Uterus (tissue), 4 donors: ENCODE data around the gene AIM2. TPM values are rescaled to one million over a fixed set of nuclear protein-coding genes. Genes with fewer than 3 reads are reported as not detected.

Source experiments
- DNase-seq, 2 donors: peaks; one replicate each; pipeline ENCODE4 v3.0.0-alpha.2; 2019 to 2020
- H3K27ac ChIP-seq, 2 donors: fragments of 200-600 bp; sonication (generic); 1 replicate in 1 of 2; 2 replicates in 1 of 2; pipeline ENCODE4 v1.5.1; 2016 to 2018
- H3K27me3 ChIP-seq, 2 donors: fragments of 200-600 bp; sonication (generic); one replicate each; pipeline ENCODE4 v1.5.1; 2018 to 2019; ENCODE audit warnings: control low read depth in 1 of 2
- H3K36me3 ChIP-seq, 2 donors: fragments of 200-600 bp; sonication (generic); one replicate each; pipeline ENCODE4 v1.5.1; 2019; ENCODE audit warnings: control low read depth in 1 of 2
- H3K4me1 ChIP-seq, 2 donors: fragments of 200-600 bp; sonication (generic); one replicate each; pipeline ENCODE4 v1.5.1; 2018 to 2019; ENCODE audit warnings: control low read depth in 1 of 2
- H3K4me3 ChIP-seq, 2 donors: fragments of 200-600 bp; sonication (generic); 1 replicate in 1 of 2; 2 replicates in 1 of 2; pipeline ENCODE4 v1.5.1; 2018 to 2019; ENCODE audit warnings: mild to moderate bottlenecking in 1 of 2
- H3K9me3 ChIP-seq, 2 donors: fragments of 200-600 bp; sonication (generic); one replicate each; pipeline ENCODE4 v1.5.1; 2019; ENCODE audit warnings: control low read depth in 1 of 2
- POLR2A ChIP-seq, 2 donors: fragments of 450-650 bp; IDR thresholded peaks; one replicate each; pipeline ENCODE4 v1.6.1; 2016; ENCODE audit warnings: antibody characterized with exemption in 2 of 2, mild to moderate bottlenecking in 1 of 2, moderate library complexity in 1 of 2
- intact Hi-C: fragments of 100-400 bp; cut with DNase I; formaldehyde crosslinking; loops from one replicate; pipeline ENCODE4 v1.15.1; 2023; ENCODE audit warnings: low total_unique reads
- total RNA-seq, 4 donors: library from RNA; depleted of rRNA in 3 of 4; stranded (reverse); fragments of >200 nt in 3 of 4; gene quantifications; one replicate each; pipeline versions ENCODE4 v1.1.0 to v1.2.4, GENCODE V29; 2014 to 2023
- TF ChIP-seq, protein P1 (sequence below), 4 experiments: fragments of 200-600 bp in 2 of 4; fragments of 450-650 bp in 2 of 4; sonication (generic) in 2 of 4; IDR thresholded peaks; one replicate each; pipeline ENCODE4 v1.5.1; 2016 to 2019; ENCODE audit warnings: antibody characterized with exemption in 4 of 4, mild to moderate bottlenecking in 2 of 4, moderate library complexity in 1 of 4
- donor health status: DM: yes; HTN: yes; CAD: no.

AIM2 gene
- total RNA-seq, 4 donors from 2014 or later = 0.55 to 4.1 TPM; not detected in 2

- H3K27me3 ChIP-seq = no peaks in the 10 kb centered on the region
- H3K27ac ChIP-seq = no peak overlapping the region
- no peaks in the 10 kb centered on the region for H3K9me3 ChIP-seq
- intact Hi-C loops = no loop called here
- DNase-seq = no peak
- no peak for TF ChIP-seq POLR2A (IDR thresholded peaks at IDR 0.05)
- TF ChIP-seq, protein P1, sequence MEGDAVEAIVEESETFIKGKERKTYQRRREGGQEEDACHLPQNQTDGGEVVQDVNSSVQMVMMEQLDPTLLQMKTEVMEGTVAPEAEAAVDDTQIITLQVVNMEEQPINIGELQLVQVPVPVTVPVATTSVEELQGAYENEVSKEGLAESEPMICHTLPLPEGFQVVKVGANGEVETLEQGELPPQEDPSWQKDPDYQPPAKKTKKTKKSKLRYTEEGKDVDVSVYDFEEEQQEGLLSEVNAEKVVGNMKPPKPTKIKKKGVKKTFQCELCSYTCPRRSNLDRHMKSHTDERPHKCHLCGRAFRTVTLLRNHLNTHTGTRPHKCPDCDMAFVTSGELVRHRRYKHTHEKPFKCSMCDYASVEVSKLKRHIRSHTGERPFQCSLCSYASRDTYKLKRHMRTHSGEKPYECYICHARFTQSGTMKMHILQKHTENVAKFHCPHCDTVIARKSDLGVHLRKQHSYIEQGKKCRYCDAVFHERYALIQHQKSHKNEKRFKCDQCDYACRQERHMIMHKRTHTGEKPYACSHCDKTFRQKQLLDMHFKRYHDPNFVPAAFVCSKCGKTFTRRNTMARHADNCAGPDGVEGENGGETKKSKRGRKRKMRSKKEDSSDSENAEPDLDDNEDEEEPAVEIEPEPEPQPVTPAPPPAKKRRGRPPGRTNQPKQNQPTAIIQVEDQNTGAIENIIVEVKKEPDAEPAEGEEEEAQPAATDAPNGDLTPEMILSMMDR (IDR thresholded peaks at IDR 0.05) = no peak
- peaks cover 0 to 4% of the 10 kb centered on the region in 2 donors for H3K4me1 ChIP-seq
- no peaks in the 10 kb centered on the region for H3K36me3 ChIP-seq
- no peak overlapping the region for H3K4me3 ChIP-seq
Measured at GRCh38 chr1:159067699-159068621, 8.6 kb downstream of the AIM2 start.

DNA sequence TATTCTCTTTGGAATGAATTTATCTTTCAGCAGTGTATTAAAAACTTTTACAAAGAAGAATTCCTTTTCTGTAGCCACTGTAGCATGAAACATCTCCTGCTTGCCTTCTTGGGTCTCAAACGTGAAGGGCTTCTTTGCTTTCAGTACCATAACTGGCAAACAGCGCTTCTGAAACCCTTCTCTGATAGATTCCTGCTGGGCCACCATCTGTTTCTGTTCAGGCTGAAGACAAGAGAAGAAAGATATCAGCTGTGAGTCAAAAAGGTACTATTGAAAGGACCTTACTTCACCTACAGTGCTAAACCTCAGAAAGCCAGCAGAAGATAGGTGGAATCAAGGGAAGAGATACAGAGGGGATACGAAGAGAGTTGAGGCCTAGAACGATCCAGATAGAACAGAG lies 10.5 kb downstream of the AIM2 start:
- H3K36me3 ChIP-seq = no peaks in the 10 kb centered on the region
- no peaks in the 10 kb centered on the region for H3K4me1 ChIP-seq
- no peak for TF ChIP-seq POLR2A (IDR thresholded peaks at IDR 0.05)
- TF ChIP-seq, protein P1 (IDR thresholded peaks at IDR 0.05) = no peak
- no peak overlapping the region for H3K27ac ChIP-seq
- intact Hi-C loops = no loop called here
- no peaks in the 10 kb centered on the region for H3K9me3 ChIP-seq
- no peak overlapping the region for H3K4me3 ChIP-seq
- H3K27me3 ChIP-seq = no peaks in the 10 kb centered on the region
- DNase-seq = no peak

DNA sequence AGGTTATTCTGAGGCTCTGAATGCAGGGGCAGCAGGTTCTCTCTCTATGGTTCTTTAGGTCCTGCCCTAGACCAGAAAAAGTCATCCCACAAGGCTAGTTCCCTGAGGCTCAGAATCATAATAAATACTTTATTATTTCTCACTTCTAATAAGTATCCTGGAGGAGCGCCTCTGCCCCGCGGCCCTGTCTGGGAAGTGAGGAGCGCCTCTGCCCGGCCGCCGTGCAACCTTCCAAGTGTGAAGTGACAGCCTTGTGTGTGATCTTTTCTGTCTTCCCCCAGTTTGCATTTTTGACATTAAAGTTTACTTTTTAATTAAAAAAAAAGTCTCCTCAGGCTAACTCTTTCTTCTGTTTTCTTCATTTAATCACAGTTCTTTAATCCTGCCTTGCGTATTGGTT lies 11.5 kb downstream of the AIM2 start:
- TF ChIP-seq POLR2A (IDR thresholded peaks at IDR 0.05) = no peak
- TF ChIP-seq, protein P1 (IDR thresholded peaks at IDR 0.05) = no peak
- Histone ChIP-seq H3K27me3 (no peaks in the 10 kb centered on the region), H3K9me3 (no peaks in the 10 kb centered on the region), H3K36me3 (no peaks in the 10 kb centered on the region), H3K4me1 (no peaks in the 10 kb centered on the region), H3K27ac (no peak overlapping the region), H3K4me3 (no peak overlapping the region)
- no peak for DNase-seq
- intact Hi-C loops = no loop called here

GRCh38 chr1:159058751-159059150 lies 17.8 kb downstream of the AIM2 start:
- TF ChIP-seq, protein P1 (IDR thresholded peaks at IDR 0.05) = no peak
- TF ChIP-seq POLR2A (IDR thresholded peaks at IDR 0.05) = no peak
- Histone ChIP-seq H3K4me1 (no peaks in the 10 kb centered on the region), H3K27me3 (no peaks in the 10 kb centered on the region), H3K4me3 (no peak overlapping the region), H3K9me3 (no peaks in the 10 kb centered on the region), H3K27ac (no peak overlapping the region), H3K36me3 (no peaks in the 10 kb centered on the region)
- intact Hi-C loops = no loop called here
- no peak for DNase-seq

- TF ChIP-seq, protein P1 (IDR thresholded peaks at IDR 0.05) = no peak
- TF ChIP-seq POLR2A (IDR thresholded peaks at IDR 0.05) = no peak
- no peak for DNase-seq
- Histone ChIP-seq H3K4me1 (no peaks in the 10 kb centered on the region), H3K36me3 (no peaks in the 10 kb centered on the region), H3K4me3 (no peak overlapping the region), H3K27me3 (no peaks in the 10 kb centered on the region), H3K9me3 (no peaks in the 10 kb centered on the region), H3K27ac (no peak overlapping the region)
- intact Hi-C loops = no loop called here
Measured at GRCh38 chr1:159056069-159056698, 20.4 kb downstream of the AIM2 start.
